MM.1S (cell line): Measurements from ENCODE around the gene CIAO2B.

Source experiments
- CTCF ChIP-seq: fragments of 300-600 bp; sonication (generic); IDR thresholded peaks from 2 replicates; pipeline ENCODE4 v1.5.1; 2016; ENCODE audit warnings: antibody characterized with exemption, low read length, mixed read lengths
- EZH2 ChIP-seq: fragments of 300-600 bp; sonication (generic); optimal IDR thresholded peaks from 2 replicates; pipeline ENCODE3; 2017; ENCODE audit warnings: low read depth, mild to moderate bottlenecking, antibody characterized with exemption, low read length, mixed read lengths

- peak; percentile 39 for TF ChIP-seq CTCF
- no peak for TF ChIP-seq EZH2
Observed at GRCh38 chr16:66924527-66925321, 9.5 kb downstream of the CIAO2B start.
